HepG2 (cell line): ENCODE results near the gene MCMBP. TPM values are rescaled to one million over a fixed set of nuclear protein-coding genes. Genes with fewer than 3 reads are reported as not detected.

Experiments
- SMYD3 ChIP-seq: sonication (generic); formaldehyde crosslinking; IDR thresholded peaks from 2 replicates; pipeline ENCODE4 v1.8.1; 2023; ENCODE audit warnings: mild to moderate bottlenecking, missing genetic modification reagents
- SNAPC5 ChIP-seq: sonication (generic); formaldehyde crosslinking; IDR thresholded peaks from 2 replicates; pipeline ENCODE4 v1.8.1; 2023; ENCODE audit warnings: mild to moderate bottlenecking, missing genetic modification reagents, borderline replicate concordance
- SYNCRIP ChIP-seq: fragments of 200-400 bp; formaldehyde crosslinking; IDR thresholded peaks from 2 replicates; pipeline ENCODE4 v1.6.1; 2018; ENCODE audit warnings: mild to moderate bottlenecking, low read depth, low read length; ENCODE audit not compliant: insufficient read depth
- TCF7 ChIP-seq: sonication (generic); IDR thresholded peaks from 2 replicates; pipeline ENCODE4 v1.6.1; 2016; ENCODE audit warnings: antibody characterized with exemption, low read depth
- ZNF225 ChIP-seq: sonication (generic); formaldehyde crosslinking; IDR thresholded peaks from 2 replicates; pipeline ENCODE4 v1.4.0; 2020; ENCODE audit warnings: mild to moderate bottlenecking, missing genetic modification reagents
- ZNF558 ChIP-seq: sonication (generic); formaldehyde crosslinking; IDR thresholded peaks from 2 replicates; pipeline ENCODE4 v1.9.0; 2022; ENCODE audit warnings: mild to moderate bottlenecking, missing genetic modification reagents, borderline replicate concordance
- polyA plus RNA-seq, 8 experiments: library from polyadenylated mRNA; depleted of rRNA in 3 of 8; stranded (reverse) in 7 of 8; unstranded in 1 of 8; fragments of >200 nt; fragmentation: Illumina TruSeq in 4 of 8; extraction: Trizol in 4 of 8; gene quantifications; 2 replicates each; pipeline versions ENCODE4 v1.2.1 to v1.2.3, GENCODE V29; 2011 to 2016; ENCODE audit warnings: low read depth in 4 of 8, missing spikeins in 1 of 8, mixed read lengths in 1 of 8; ENCODE audit not compliant: insufficient read depth in 1 of 8
- total RNA-seq, 5 experiments: library from RNA; depleted of rRNA; stranded (reverse); fragments of >200 nt; fragmentation: Illumina TruSeq; extraction: Trizol; gene quantifications; 2 replicates each; pipeline ENCODE4 v1.2.3, GENCODE V29; 2016; ENCODE audit warnings: low read depth in 1 of 5
- TF ChIP-seq, protein P1 (sequence below): sonication (generic); formaldehyde crosslinking; IDR thresholded peaks from 2 replicates; pipeline ENCODE4 v1.5.0; 2020; ENCODE audit warnings: mild to moderate bottlenecking, missing genetic modification reagents, borderline replicate concordance
- TF ChIP-seq, protein P2 (sequence below): sonication (generic); formaldehyde crosslinking; IDR thresholded peaks from 2 replicates; pipeline ENCODE4 v1.4.0; 2020; ENCODE audit warnings: low read depth, missing genetic modification reagents
- TF ChIP-seq, protein P3 (sequence below): sonication (generic); formaldehyde crosslinking; IDR thresholded peaks from 2 replicates; pipeline ENCODE4 v1.5.1; 2020; ENCODE audit warnings: missing genetic modification reagents, mild to moderate bottlenecking, borderline replicate concordance
- TF ChIP-seq, protein P4 (sequence below): sonication (generic); formaldehyde crosslinking; conservative IDR thresholded peaks from 2 replicates; pipeline ENCODE4 v1.5.0; 2020; ENCODE audit warnings: missing genetic modification reagents

The MCMBP gene
- total and polyA plus RNA-seq, 2 of the 13 experiments (the other 11 are each of a cell fraction or from before 2014, with no cell fraction given), result 35.7 to 62.4 TPM

DNA sequence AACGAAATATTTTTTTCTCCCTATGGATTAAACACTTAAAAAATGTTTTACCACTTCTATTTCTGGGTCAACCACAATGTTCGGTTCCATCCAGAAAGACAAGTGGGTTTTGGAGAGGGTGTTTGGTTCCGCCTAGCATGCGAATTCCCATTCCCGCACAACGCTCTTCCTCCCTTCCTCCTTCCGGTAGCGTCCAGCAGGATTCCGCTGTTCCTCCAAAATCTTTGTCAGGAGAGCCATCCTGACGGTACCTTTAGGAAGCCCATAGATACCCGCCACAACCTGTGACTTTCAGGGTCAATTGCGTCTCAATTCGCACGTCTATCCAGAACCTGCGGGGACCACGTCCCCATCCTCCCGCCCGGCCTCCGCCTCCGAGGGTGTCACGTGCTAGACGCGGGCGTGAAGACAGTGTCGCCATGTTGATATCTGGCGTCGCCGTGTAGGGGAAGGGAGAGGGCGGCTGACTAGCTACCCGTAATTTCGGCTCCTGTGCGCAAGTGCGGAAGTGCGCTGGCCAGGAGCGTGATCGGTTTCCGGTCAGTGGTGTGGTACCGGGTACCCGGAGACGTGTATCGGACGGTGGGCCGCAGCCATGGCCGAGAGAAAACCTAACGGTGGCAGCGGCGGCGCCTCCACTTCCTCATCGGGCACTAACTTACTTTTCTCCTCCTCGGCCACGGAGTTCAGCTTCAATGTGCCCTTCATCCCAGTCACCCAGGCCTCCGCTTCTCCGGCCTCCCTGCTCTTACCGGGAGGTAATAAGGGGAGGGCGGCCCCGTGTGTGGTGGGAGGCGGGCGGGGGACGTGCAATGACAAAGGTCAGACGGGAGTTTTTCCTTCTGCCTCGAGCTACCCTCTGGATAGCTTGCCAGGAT, 19.8 kb upstream of the MCMBP start, which contains the start of gene SEC23IP (continued):
- TF ChIP-seq, protein P1, sequence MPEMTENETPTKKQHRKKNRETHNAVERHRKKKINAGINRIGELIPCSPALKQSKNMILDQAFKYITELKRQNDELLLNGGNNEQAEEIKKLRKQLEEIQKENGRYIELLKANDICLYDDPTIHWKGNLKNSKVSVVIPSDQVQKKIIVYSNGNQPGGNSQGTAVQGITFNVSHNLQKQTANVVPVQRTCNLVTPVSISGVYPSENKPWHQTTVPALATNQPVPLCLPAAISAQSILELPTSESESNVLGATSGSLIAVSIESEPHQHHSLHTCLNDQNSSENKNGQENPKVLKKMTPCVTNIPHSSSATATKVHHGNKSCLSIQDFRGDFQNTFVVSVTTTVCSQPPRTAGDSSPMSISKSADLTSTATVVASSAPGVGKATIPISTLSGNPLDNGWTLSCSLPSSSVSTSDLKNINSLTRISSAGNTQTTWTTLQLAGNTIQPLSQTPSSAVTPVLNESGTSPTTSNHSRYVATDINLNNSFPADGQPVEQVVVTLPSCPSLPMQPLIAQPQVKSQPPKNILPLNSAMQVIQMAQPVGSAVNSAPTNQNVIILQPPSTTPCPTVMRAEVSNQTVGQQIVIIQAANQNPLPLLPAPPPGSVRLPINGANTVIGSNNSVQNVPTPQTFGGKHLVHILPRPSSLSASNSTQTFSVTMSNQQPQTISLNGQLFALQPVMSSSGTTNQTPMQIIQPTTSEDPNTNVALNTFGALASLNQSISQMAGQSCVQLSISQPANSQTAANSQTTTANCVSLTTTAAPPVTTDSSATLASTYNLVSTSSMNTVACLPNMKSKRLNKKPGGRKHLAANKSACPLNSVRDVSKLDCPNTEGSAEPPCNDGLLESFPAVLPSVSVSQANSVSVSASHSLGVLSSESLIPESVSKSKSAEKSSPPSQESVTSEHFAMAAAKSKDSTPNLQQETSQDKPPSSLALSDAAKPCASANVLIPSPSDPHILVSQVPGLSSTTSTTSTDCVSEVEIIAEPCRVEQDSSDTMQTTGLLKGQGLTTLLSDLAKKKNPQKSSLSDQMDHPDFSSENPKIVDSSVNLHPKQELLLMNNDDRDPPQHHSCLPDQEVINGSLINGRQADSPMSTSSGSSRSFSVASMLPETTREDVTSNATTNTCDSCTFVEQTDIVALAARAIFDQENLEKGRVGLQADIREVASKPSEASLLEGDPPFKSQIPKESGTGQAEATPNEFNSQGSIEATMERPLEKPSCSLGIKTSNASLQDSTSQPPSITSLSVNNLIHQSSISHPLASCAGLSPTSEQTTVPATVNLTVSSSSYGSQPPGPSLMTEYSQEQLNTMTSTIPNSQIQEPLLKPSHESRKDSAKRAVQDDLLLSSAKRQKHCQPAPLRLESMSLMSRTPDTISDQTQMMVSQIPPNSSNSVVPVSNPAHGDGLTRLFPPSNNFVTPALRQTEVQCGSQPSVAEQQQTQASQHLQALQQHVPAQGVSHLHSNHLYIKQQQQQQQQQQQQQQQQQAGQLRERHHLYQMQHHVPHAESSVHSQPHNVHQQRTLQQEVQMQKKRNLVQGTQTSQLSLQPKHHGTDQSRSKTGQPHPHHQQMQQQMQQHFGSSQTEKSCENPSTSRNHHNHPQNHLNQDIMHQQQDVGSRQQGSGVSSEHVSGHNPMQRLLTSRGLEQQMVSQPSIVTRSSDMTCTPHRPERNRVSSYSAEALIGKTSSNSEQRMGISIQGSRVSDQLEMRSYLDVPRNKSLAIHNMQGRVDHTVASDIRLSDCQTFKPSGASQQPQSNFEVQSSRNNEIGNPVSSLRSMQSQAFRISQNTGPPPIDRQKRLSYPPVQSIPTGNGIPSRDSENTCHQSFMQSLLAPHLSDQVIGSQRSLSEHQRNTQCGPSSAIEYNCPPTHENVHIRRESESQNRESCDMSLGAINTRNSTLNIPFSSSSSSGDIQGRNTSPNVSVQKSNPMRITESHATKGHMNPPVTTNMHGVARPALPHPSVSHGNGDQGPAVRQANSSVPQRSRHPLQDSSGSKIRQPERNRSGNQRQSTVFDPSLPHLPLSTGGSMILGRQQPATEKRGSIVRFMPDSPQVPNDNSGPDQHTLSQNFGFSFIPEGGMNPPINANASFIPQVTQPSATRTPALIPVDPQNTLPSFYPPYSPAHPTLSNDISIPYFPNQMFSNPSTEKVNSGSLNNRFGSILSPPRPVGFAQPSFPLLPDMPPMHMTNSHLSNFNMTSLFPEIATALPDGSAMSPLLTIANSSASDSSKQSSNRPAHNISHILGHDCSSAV (CRISPR knock-in tag), result no peak
- TF ChIP-seq TCF7, result no peak
- TF ChIP-seq, protein P2, sequence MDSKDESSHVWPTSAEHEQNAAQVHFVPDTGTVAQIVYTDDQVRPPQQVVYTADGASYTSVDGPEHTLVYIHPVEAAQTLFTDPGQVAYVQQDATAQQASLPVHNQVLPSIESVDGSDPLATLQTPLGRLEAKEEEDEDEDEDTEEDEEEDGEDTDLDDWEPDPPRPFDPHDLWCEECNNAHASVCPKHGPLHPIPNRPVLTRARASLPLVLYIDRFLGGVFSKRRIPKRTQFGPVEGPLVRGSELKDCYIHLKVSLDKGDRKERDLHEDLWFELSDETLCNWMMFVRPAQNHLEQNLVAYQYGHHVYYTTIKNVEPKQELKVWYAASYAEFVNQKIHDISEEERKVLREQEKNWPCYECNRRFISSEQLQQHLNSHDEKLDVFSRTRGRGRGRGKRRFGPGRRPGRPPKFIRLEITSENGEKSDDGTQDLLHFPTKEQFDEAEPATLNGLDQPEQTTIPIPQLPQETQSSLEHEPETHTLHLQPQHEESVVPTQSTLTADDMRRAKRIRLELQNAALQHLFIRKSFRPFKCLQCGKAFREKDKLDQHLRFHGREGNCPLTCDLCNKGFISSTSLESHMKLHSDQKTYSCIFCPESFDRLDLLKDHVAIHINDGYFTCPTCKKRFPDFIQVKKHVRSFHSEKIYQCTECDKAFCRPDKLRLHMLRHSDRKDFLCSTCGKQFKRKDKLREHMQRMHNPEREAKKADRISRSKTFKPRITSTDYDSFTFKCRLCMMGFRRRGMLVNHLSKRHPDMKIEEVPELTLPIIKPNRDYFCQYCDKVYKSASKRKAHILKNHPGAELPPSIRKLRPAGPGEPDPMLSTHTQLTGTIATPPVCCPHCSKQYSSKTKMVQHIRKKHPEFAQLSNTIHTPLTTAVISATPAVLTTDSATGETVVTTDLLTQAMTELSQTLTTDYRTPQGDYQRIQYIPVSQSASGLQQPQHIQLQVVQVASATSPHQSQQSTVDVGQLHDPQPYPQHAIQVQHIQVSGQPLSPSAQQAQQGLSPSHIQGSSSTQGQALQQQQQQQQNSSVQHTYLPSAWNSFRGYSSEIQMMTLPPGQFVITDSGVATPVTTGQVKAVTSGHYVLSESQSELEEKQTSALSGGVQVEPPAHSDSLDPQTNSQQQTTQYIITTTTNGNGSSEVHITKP, result peak; percentile 81
- TF ChIP-seq SMYD3 (CRISPR knock-in tag), result no peak
- TF ChIP-seq ZNF558 (CRISPR knock-in tag), result peak; percentile 82; the same call in 1 of the 2 replicates
- peak; percentile 56; the same call in 1 of the 2 replicates for TF ChIP-seq ZNF225 (CRISPR knock-in tag)
- TF ChIP-seq SYNCRIP, result no peak
- TF ChIP-seq, protein P3, sequence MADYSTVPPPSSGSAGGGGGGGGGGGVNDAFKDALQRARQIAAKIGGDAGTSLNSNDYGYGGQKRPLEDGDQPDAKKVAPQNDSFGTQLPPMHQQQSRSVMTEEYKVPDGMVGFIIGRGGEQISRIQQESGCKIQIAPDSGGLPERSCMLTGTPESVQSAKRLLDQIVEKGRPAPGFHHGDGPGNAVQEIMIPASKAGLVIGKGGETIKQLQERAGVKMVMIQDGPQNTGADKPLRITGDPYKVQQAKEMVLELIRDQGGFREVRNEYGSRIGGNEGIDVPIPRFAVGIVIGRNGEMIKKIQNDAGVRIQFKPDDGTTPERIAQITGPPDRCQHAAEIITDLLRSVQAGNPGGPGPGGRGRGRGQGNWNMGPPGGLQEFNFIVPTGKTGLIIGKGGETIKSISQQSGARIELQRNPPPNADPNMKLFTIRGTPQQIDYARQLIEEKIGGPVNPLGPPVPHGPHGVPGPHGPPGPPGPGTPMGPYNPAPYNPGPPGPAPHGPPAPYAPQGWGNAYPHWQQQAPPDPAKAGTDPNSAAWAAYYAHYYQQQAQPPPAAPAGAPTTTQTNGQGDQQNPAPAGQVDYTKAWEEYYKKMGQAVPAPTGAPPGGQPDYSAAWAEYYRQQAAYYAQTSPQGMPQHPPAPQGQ (CRISPR knock-in tag), result no peak
- TF ChIP-seq SNAPC5 (CRISPR knock-in tag), result no peak; the same call in 1 of the 2 replicates
- TF ChIP-seq, protein P4, sequence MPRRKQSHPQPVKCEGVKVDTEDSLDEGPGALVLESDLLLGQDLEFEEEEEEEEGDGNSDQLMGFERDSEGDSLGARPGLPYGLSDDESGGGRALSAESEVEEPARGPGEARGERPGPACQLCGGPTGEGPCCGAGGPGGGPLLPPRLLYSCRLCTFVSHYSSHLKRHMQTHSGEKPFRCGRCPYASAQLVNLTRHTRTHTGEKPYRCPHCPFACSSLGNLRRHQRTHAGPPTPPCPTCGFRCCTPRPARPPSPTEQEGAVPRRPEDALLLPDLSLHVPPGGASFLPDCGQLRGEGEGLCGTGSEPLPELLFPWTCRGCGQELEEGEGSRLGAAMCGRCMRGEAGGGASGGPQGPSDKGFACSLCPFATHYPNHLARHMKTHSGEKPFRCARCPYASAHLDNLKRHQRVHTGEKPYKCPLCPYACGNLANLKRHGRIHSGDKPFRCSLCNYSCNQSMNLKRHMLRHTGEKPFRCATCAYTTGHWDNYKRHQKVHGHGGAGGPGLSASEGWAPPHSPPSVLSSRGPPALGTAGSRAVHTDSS (CRISPR knock-in tag), result no peak
